NCI-H1105 (cell line): ENCODE results near the gene ALCAM.
"Not testable (repeated sequence)": the region's sequence is repeated elsewhere in the genome, so short reads cannot be mapped to it uniquely, and the experiment has no call there.

Experiments used
- DNase-seq: peaks from one replicate; lab custom pipeline; 2025; lab: John Stamatoyannopoulos, UW

The ALCAM gene

DNA sequence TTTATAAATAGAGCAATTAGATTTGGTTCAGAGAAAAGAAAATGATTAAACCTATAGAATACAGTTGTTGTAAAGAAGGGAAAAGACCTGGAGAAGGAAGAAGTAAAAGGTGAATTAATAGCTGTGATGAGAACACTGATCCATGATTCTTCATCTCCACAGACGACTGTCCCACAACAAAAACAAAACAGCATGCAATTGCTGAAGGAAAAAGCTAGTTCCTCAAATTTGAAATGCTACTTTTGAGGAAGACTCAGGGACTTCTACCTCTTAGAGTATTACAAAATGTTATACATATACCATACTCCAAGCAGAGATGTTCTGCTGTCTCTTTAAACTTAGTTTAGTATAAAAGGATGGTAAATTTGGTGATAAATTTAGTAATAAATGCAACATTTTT is 21.5 kb downstream of the ALCAM start:
- no peak for DNase-seq

DNA sequence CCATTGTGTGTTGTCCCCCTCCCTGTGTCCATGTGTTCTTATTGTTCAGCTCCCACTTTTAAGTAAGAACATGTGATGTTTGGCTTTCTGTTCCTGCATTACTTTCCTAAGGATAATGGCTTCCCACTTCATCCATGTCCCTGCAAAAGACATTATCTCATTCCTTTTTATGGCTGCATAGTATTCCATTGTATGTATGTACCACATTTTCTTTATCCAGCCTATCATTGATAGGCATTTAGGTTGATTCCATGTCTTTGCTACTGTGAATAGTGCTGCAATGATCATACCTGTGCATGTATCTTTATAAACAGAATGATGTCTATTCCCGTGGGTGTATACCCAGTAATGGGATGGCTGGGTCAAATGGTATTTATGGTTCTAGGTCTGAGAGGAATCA is 23.1 kb downstream of the ALCAM start:
- DNase-seq, result not testable (repeated sequence)

DNA sequence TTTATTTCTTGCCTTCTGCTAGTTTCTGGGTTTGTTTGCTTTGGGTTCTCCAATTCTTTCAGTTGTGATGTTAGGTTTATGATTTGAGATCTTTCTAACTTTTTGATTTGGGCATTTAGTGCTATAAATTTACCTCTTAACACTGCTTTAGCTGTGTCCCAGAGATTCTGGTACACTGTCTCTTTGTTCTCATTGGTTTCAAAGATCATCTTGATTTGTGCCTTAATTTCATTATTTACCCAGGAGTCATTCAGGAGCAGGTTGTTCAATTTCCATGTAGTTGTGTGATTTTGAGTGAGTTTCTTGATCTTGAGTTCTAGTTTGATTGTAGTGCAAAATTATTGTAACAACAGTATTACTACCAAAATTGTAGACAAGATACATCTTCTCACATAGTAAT is 25.9 kb downstream of the ALCAM start:
- not testable (repeated sequence) for DNase-seq

DNA sequence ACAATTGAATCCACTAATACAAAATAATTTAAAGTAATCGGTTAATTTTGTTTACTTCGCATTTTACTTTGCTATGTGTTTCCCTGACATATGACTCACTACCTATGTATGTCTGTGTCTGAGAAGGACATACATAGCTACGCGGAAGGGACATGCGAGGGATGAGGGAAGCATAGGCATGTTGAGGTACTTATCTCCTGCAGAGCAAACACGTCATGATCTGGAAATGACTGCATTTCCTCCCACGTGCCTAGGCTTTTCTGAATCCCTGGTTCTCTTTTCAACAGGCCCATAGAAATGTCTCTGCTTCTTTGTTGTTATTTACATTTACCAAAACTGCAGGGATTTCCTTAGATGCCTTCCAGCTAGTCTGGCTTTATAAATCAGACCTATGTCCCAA is 27.5 kb downstream of the ALCAM start:
- DNase-seq, result no peak

DNA sequence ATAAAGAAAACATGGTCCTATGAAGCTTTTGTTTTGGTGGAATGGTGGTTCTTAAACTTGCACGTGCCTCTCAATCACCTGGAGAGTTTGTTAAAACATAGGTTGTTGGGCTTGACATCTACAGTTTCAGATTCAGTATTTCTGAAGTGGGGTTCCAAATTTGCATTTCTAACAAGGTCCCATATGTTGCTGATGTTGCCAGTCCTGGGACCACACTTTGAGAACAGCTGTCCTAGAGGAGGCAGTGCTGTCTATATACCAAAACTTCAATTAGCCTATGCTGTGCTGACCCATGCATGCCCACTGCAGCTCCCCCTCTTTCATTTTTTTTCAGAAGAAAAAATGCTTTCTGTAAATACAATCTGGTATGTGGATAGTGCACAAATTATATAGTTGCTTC is 31.3 kb downstream of the ALCAM start:
- no peak for DNase-seq

DNA sequence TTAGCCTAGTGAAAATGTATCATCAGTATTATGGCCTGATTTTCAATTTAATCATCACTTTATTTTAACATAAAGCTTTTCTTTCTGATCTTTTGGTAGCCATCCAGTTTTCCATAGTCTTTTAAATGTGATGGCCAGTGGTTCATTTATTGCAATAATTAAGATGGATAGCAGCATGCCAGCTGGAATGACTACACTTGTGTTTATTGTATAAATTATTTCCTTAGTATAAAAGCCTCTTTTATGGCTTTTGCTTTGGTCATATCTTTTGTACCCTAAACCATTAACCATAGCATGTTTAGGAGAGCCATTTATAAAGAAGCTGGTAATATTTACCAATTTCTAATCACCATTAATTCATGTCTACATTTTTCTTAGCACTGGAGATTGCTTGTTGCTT is 31.7 kb downstream of the ALCAM start:
- DNase-seq, result peak; percentile 17

DNA sequence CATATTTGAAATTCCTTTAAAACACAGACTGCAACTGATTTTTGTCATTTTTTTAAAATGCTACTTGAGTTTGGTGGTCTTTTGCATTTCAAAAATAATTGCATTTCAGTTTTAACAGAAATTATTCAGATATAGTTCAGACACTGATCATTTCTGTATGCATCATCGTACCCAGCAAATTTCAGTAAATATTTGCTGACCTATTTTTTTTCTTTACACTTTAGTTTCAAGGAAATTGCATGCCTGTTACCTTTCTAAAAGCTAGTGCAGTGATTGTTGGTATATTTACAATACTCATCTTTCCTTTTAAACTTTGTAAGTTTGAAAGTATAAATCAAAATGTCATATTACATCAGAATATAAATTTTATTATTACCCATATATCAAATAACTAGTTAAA is 32.4 kb downstream of the ALCAM start:
- no peak for DNase-seq

DNA sequence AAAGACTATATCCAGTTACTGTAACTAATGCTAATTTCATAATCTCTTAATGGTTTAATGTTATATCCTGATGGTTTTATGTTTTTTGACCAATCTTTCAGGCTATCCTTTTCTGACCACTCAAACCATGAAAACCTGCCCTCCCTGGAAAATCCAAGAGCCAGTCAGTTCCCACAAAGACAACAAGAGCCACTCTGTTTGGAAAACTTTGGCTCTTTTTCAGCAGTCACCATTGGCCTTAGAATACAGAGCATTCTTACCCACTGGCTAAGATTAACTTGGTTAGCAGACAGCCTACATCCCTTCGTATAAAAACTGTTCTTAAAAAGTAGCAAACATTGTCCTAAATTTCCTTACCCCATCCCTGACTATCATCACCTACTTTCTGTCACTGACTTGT is 32.9 kb downstream of the ALCAM start:
- no peak for DNase-seq

DNA sequence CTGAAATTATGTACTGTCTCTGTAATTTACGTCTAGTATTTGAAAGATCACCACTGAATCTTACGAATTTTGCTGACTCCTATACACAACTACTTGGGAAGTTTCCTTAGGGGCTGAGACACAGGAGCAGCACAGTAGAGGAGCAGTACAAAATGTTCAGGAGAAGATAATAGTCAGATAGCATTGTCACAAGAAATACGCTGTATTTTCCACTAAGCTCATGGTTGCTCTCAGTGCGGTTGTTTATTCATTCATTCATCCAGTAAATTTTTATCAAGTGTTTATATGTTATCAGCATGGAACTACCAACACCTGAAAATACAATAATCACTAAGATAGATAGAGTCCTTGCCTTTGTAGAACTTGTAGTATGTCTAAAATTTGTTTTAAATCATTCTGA is 34.5 kb downstream of the ALCAM start:
- no peak for DNase-seq

DNA sequence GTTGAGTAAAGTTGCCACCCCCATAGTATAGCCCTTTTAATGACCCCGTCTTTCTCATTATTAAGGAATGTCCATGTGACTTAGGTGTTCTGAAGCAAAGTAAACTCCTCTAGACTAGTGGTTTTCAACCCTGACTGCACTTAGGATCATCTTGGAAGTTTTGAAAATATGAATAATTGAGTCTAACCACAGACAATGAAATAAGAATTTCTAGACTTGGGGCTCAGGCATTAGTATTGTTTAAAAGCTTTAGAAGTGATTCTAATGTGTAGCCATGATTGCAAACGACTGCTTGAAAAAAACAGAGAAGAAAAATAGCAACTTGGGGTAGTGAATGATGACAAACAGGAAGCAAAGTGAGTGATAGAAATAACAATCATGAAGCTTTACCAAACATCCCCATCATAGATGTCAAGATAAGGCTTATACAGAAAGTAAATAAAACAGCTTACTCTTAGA is 35.0 kb downstream of the ALCAM start:
- no peak for DNase-seq

DNA sequence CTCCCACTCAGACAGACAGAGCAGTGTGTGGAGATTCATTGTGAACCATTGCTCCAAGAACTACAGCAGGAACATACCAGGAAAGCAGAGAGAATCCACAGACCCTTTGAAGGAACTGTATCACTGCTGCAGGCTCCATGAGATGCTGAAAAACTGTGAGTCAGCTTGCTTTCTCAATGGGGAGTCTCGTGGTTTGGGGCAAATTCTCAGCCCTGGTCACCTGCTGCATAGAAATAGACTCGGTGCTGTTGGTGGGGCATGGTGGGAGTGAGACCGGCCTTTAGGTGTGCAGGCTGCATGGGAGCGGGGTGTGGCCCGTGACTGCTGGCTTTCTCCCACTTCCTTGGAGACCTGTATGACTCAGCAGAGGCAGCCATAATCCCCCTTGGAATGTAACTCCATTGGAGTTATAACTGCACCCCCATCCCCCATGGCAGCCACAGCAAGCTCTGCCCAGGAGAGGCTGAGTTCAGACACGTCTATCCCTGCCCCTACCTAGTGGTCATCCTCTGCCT is 35.6 kb downstream of the ALCAM start:
- DNase-seq, result no peak

DNA sequence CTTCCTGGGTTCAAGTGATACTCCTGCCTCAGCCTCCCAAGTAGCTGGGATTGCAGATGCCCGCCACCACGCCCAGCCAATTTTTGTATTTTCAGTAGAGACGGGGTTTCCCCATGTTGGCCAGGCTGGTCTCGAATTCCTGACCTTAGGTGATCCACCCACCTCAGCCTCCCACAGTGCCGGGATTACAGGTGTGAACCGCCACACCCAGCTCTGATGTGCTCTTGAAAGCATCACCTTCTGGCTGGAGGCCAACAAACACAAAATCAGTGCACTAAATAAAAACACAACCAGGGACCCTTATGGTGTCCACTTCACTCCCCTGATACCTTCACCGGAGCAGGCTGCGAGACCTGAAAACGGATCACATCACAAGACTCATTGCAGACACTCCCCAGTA is 36.3 kb downstream of the ALCAM start:
- not testable (repeated sequence) for DNase-seq

DNA sequence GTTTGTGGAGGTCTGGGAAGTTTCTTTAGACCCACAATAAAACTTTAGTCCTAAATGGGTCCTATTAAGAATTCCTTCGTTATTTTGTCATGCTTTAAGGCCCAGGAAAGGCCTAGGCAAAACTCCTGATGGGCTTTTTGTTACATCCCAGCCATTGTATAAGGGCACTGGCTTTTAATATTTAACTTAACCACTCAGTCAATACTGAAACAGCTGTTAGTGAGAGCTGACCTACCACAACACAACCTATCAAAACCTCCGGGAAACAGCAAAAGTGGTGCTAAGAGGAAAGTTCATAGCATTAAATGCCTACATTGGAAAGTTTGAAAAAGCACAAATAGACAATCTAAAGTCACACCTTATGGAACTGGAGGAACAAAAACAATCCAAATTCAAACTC is 39.6 kb downstream of the ALCAM start:
- no peak for DNase-seq

DNA sequence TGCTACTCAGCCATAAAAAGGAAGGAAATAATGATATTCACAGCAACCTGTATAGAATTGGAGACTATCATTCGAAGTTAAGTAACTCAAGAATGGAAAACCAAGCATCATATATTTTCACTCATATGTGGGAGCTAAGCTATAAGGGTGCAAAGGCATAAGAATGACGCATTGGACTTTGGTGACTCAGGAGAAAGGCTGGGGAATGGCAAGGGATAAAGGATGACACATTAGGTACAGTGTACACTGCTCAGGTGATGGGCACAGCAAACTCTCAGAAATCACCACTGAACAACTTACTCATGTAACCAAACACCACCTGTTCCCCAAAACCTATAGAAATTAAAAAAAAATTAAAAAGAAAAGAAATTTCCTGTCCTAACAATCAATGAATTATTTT is 42.7 kb downstream of the ALCAM start:
- no peak for DNase-seq

DNA sequence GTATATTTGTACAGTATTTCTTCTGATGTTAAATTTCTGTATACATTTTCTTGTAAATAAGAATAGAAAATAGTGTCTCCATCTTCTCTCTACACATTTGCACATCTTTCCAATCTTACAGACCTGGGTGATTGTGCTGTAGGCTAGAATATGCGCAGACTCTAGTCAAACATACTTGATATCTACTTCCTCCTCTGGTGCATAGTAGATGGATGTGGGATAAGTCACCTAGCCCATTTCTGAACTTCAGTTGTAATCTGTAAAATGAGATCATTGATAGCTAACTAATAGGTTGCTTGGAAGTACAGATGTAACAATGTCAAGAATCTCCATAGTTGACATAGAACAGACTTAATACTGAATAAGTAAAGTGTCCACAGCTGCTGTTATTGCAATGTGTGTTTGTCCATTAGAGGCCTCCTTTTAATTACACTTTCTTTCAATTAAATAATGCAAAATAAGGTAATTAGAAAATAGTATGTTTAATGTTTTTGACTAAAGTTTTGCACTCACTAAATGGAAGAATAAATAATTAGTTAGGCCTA is 46.7 kb downstream of the ALCAM start:
- DNase-seq, result no peak

DNA sequence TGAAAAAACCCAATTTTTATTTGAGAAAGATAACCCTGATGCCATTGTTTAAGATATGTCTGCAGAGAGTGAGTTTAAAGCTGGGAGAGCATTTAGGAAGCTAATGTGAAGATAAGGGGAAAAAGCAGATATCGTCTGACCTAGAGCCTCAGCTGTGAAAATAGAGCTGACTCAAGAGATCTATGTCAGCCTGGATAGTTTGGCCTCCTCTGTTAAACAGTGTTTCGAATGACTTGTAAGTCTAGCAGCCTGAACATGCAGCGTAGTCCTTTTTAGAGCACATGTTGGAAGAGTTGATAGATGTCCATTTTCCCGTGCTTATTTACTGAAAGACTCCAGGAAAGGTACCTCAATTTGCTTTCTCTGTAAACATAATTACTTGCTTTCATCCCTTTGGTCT is 48.1 kb downstream of the ALCAM start:
- no peak for DNase-seq

DNA sequence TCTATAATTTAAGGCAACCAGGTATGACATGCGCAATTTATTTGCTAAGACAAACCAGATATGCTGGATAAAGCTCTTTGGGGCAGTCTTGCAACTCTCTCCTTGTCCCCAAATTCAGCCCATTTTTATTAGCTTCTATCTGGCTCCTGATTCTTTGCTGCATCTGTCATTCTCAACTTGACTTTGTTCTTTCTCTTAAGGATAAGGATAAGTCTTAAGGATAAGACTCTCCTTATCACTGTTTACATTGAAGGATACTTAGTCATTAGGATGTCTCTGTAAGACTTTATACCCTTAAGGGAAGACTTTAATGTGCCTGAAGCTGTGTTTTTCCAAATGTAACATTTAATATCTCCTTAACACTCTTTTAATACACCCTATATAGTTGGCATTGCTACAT is 49.2 kb downstream of the ALCAM start:
- no peak for DNase-seq

DNA sequence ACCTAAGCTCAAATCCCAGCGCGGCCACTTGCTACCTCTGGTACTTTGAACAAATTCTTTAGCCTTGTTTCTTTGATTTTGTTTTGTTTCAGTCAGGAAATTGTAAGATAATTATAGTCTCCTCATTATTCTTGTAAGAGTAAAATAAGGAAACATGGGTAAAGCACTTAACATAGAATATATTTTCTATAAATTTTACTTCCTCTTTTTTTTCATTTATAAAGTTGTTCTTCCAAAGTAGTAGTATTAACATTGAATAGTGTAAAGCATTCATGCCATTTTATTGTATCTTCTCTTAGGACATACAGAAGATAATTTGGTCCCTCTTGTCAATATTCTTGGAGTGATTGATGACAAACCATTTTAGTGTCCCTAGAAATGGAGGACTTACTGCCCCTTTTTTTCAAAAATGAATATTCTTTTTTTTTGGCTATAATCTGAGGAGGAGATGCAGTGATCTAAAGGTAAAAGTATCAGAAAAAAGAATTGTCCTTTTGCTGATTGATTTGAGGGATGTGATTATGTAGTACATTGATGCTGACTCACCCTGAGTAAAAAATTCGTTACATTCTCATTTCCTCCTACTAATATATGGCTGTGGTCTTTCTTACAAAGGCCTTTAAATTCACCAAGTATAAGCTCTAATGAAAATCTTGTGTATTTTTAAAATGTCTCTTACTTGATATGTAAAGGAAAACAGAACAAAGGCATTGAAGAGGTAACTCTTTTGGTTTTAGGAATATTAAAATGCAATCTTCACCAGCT is 51.0 kb downstream of the ALCAM start:
- no peak for DNase-seq

DNA sequence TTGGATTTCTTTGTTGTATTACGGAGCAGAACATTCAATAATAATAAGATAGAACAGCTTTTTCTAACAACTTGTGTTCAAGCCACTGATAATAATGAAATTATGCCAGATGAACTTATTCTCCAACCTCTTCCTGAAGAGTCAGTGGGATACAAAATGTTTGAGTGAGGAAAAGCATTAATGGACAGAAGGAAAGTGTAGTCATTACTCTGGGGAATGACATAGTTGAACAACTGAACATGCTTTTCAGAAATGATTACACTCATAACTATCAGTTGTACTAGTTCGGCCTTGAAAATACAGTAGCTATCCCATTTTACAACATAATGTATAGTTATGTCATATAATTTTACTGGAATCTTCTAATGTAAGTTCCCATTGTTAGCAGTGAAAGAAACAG is 55.9 kb downstream of the ALCAM start:
- no peak for DNase-seq

DNA sequence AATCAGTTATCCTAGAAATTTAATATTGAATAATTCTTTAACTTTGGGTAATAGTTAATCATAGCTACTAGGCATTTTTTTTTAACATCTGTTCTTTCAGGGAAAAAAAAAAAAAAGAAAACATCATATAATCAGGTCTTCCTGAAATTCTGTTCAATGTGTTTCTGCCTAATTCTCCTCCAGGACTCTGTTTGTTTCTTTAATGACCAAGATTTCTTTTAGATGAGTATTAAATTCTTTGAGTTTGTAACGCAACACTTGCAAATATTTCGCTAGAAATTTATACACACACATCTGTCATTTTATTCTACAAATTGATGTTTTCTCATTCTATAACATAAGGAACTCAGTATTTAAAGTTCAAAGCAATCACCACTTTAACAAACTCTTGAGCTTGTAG is 56.7 kb downstream of the ALCAM start:
- DNase-seq, result no peak

DNA sequence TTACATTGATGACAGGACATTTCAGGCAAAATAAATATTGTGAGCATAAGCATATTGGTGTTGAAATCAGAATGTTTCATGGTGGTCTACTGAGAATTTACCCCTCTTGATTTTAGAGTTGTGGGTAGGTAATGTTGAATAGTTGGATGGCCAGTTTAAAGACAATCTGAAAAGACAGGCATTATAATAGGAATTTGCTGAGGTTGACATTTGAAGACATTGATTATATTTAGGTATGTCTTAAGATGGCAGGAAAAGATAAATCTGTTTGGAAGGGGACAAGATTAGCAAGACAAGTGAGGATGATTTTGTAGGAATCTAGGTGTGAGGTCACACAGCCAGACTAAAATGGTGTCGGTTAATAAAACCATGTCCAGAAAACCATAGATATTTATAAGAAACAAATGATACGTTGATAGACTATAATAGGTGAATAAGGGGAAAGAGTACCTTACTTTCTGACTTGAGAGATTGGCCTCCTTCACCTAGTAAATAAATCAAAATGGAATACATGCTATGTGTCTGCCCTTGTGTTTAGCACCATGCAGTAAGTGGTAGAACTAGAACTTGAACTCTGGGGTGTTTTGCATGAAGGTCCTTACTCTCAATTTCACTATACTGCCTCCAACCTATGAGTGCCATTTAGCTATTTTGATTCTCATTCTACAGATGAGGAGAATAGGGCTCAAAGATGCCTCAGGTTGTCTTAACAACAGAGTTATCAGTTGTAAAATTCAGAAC is 57.9 kb downstream of the ALCAM start:
- DNase-seq, result no peak

DNA sequence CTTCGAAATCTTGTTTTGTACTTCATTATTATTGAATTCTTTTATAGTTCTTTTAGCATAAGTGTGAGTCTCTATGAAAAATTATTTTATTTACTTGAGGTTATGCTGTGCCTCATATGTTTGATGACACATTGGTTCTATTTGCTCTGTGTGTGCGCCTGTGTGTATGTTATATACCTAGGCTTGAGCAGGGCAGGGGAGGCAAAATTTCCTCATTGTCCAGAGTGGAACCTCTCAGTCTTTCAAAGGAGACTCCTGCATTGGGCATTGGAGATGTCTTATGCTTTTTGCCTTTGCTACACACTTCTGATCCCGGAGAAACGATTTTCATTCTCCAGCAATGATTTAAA is 58.4 kb downstream of the ALCAM start:
- DNase-seq, result no peak

DNA sequence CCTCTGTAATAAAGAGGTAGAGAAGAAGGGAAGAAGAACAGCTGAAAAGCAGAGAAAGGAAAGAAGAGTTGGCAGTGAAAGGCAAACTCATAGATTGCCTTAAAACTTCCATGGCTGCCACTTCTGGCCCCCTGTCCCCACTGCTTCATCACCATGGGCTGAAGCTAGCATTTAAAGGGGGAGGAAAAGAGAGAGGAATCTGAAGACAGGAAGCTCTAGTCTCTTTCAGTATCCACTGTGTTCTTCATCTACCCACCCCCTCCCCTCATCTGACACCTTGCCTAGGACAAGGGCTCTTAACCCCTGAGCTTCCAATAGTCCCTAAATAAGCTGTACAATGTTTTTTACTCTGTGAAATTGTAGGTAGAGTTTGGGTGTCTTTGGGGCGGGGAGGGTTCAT is 60.6 kb downstream of the ALCAM start:
- no peak for DNase-seq
